IPS-NIHi11 (cell line): ENCODE results near the gene ZMIZ1.

ENCODE experiments used
- DNase-seq: peaks from one replicate; pipeline ENCODE4 v3.0.0; 2012; ENCODE audit warnings: mixed read lengths, low spot score

The ZMIZ1 gene

DNA sequence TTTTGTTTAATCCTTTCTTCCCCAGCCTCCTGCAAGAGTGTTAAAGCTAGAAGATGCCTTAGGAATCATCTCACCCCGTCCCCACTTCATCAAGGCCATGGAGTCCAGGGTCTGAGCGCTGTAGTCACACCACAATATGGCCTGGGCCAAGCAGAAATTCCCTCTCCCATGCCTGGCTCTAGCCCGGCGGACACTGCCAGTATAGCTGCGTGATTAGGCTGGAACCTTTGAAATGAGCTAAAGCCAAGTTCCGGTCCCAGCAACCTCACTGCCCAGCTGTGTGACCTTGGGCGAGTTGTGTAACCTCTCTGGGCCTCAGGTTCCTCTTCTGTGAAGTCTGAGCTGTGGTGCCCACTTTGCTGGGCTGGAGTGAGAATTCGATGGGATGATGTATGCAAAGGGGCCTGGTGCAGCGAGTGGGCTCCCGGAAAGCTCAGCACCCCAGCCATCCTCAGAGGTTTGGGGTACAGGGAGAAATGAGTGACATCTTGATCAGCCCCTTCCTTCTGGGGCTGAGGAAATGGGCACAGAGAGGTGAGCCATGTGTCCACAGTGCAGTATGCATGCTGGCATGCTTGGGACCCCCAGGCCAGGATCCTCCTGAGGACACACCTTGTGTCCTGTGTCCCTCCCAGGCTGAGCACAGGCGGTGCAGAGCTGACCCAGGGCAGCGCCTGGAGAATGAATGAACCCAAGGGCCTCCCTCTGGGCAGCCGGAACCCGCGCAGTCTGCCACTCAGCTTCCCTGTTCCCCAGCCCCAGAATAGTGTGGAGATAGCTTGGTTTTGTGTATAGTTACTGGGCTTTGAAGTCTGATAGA lies 118.6 kb downstream of the ZMIZ1 start:
- DNase-seq, result no peak

DNA sequence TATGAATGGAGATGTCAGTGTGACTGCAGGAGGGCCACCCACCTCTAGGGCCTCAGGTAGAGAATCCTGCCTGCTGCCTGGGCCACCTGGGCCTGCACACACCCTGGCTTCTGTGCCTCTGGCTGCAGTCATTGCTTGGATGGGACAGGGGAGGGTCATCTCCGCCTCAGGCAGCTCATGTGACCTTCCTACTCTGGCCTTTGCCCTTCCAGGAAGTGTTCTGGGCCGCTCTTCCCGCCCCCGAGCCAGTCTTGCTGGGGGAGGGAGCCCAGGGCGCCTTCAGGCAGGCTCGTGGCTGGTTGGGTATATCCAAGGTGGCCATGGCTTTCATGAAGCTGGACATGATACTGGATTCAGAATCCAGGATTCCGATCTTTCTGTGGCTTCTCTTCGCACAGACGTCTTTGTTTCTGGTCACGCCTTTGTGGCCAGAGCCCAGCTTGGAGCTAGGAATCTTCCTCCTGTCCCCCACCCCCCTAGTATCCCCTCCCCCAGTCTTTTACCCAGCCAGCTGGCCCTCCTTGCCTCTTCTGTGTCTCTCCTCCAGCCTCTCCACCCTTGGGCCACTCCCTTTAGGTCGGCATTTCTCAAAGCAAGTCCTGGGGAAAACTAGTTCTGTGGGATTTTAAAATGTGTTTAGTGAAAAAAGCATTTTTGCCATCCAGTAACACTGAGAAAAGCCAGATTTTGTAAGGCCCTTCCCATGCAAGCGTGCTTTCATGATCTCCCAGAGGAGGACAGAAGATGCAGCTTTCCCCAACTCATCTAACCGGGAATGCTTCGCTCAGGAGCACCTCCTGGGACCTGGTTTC lies 119.6 kb downstream of the ZMIZ1 start:
- DNase-seq, result no peak

DNA sequence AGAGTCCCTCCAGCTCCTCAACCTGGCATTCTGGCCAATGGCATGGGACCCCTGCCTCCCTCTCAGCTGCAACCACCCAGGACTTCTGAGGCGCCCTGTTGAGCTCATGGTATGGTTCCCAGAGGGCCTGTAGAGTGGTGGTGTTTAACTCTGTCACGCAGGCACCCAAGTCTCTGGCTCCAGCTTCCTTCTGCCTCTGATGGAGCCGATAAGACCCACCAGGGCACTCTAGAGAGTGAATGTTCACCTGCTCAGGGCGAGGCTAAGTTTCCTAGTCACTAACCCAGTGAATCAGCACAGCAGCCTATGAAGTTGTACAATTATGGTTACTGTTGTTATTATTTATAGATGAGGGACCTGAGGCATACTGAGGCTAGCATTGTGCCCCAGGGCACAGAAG lies 120.4 kb downstream of the ZMIZ1 start:
- DNase-seq, result no peak

DNA sequence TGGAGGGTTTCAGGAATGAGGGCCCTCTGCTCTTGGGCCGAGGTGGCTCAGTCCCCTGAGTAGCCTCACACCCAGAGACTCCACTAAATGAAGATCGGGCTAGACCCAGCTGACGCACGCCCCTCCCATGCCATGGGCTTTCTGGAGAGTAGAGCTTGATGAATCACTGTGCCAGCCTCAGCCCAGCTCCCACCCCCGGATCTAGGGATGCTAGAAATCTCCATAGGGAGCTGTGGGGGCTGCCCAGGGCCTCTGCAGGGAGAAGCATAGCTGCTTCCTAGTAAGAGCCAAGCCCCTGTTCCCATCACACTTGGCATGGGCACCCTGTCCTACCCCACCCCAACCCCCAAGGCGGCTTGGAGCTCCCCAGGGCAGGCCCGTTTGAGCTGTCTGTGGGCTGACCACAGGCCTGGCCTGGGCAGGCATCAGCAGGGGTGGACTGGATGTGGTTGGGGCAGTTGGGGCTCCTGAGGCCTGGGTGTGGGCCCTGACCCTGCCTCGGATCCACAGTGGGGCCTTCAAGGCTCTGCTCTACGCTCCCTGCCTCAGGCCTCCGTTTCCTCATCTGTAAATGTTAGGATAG lies 121.2 kb downstream of the ZMIZ1 start:
- DNase-seq, result no peak

DNA sequence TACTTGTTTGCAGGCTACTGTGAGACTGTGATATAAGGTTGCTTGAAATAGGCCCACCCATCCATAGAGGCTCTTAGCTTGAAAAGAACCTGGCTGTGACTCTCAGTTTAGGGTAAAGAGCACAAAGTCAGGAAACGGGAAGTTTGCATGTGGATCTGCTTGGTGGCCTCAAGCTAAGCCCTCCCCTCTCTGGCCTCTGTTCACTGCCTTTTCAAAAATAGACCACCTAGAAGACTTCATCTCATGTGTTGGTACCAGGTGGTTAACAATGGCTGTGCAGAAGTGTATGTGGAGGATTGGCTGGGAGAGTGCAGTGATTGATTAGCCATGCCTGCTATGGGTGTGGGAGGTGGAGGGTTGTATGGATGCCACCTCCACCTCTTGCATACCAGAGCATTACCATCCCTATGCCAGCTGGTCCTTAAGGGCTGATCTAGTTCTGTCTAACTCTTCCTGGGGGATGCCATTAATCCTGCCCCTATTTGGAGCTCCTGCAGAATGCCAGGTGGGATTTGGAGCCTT lies 122.0 kb downstream of the ZMIZ1 start:
- DNase-seq, result no peak

DNA sequence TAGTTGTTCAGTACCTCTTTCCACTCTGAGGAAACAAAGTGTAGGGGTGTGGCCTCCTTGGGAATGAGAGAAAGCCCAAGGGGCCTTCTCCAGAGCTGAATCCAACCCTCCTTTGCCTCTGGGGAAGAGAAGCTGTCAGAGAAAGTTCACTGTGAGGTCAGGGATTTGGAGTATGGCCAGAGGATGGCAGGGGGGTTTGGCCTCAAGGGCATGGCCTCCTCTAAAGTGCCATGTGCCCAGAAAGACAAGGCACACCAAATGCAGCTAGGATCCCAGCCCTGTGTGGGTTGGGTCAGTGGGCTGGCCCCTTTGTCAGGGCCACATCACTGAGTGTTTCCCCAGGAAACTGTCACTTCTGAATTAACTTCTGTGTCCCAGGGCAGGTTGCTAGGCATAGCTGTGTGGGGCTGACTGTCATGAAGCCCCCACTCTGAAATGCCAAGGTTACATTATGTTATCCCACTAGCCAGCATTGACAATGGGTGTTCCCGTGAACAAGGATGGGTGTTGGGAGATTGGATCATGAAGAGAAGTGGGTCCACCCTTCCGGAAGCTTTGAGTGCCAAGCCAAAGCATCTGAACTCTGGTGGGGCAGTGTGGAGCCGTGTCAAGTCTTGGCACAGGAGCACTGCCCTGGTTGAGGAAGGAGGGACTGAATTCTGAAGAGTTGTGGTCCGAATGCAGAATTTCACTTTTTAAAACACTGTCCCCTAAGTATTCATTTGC lies 123.3 kb downstream of the ZMIZ1 start:
- no peak for DNase-seq

DNA sequence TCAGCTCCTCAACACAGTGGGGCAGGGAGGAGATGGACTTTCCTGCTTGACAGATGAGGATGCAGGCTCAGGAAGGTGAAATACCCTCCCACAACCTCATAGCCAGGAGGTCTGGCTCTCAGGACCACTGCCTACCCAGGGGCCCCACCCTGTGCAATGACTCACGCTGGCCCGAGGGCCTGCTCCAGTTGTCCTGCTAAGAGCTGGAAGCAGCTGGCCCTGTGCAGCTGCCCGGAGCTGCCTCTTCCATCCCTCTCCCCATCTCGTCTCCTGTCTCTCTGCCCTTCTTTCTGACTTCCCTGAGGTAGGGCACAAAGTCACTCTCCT lies 123.9 kb downstream of the ZMIZ1 start:
- DNase-seq, result no peak

DNA sequence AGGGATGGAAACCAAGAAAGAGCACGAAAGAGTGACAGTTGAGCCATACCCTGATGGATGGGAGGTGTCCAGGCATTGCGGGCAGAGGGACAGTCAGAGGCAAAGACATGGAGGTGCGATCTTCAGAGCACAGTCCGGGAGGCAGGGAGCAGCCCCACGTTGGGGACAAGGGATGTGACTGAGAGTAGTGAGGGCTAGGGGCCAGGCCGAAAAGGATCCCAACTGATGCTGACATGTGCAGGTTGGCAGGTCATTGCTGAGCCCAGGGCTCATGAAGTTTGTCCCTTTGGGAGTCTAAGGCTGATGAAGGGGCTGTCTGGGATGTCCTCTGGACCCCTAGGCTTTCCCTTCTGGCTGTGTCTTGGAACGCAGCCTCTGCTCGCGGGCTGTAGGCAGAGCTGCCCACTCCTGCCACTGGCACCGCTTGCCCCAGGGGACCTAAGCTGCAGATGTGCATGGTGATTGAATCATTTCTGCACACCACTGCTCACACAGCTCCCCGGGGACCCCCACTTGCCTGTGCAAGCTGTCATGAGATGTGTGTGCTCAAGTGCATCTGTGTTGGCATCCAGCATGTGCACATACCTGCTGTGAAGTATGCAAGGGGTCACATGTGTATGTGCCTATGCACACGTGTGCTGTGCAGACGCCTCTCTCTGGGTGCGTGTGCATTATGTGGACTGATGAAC lies 125.1 kb downstream of the ZMIZ1 start:
- no peak for DNase-seq

DNA sequence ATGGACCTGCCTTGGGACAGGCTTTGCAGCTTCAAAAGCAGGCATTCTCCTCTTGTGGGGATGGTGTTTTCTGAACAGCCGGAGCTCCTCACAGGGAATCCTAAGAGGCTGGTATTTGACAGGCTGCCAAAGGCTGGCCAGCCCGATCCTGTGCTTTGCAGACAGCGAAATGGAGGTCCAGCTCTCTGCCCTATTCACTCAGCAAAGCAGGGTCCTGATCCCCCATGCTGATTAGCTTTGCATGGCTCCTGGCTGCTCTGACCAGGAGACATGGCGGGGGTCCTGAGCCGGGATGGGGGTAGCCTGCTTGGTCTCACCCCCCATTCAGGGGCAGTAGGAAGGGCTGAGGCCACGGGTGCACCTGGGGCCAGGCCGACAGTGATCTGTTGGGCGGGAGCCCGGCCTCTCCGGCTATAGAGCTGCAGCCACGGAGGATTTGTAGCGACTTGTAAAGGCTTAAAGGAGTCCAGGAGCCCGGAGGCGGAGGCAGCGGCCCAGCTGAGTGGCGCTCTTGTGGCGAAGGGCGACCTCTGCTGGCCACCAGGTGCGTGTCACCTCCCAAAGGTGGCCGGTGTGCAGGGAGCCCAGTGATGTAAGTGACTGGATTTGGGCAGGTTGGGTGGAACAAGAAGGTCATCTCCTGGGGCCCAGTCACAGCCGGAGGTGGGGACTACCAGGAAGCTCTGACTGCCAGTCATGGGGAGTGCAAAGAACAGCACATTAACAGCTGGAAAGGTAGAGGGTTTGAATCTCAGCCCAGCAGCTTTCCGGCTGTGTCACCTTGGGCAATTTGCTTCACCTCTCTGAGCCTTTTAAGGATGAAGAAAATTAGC lies 126.5 kb downstream of the ZMIZ1 start:
- DNase-seq, result peak; percentile 89

DNA sequence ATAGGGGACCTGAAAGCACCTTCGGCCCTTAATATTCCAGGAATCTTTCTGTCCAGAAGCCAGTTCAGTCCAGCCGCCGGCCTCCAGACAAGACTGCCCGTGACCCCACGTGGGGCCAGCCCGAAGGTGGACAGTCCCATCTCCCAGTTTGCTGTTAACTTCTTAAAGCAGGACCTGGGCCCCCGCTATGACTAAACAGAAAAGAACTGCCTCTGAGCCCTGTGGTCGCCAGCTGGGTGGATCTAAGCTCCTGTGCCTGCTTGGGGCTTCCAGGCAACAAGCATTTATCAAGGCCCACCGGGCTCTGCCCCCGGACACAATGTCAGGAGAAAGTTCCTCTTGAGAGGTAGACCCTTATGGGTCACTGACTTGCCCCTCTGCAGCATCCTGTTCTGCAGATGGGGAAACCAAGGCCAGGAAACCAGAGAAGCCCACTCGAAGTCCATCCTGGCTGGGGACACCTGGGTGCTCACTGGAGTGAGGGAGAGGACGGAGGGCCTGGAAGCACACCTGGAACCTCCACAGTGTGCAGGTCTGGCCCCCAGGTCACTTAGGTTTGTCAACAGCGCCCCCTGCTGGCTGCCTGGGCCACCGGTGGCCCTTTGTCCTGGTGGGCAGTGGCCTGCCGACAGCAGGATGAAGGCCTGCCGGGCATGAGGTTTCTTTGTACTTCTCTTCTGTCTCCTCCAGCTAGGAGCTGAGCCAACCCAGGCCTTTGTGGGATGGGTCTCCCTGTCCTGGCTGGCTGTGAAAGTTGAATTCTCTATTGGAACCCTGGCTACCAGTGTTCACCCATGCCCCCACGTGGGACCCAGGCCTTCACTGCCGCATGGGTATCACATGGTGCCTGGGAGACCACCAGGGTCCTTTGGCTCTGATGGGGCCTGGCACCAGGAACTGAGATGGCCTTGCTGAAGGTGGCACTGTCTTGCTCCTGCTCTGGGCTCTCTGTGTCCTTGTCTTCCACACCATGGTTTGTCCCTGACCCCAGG lies 128.0 kb downstream of the ZMIZ1 start:
- peak; percentile 91 for DNase-seq

DNA sequence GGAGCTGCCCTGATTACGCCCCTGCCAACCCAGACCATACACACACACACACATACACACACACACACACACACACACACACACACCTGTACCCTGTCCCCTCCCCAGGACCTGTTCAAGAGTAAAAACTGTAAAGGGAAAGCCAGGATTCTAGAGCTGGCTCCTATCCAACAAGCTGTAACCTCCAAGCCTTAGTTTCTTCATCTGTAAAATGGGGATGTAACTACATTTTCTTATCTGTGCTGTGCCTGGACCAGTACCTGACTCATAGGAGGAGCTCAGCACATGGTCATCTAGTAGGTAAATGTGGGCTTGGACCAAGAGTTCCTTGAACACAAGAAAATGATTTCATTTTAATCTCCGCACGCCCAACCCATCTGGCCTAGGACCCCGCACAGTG lies 128.8 kb downstream of the ZMIZ1 start:
- no peak for DNase-seq

DNA sequence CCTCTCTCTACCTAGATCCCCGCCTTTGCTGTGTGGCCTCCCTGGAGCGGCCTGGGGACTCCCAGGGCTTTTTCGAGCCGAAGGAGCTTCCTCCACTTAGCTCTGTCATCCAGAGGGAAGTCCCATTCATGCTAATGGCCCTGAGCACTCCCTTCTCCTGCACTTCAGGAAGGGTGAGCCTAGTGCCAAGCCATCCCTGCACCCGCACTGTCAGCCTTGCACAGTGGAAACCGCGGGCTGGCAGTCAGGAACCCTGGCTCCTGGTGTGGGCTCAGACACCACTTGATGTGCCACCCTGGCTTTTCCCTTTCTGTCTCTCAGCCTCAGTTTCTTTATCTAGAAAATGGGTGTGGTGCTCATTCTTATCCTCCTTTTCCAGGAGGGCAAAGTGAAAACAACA lies 131.6 kb downstream of the ZMIZ1 start:
- DNase-seq, result no peak

DNA sequence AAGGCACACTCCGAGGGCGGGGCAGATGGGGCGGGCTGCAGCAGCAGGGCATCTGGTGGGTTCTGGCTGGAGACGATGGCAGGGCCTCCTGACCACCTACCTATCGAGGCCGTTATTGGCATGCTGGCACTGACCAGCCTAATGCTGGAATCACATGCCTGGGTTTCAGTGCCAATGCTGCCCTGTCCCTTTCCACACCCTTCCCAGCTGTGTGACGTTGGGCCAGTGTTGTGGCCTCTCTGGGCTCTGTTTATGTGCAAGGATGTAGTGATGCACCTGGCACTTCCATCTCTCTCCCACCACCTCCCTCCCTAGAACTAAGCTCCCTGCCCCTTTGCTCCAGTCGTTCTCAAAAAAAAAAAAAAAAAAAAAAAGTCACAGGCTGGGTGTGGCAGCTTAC lies 132.9 kb downstream of the ZMIZ1 start:
- DNase-seq, result no peak

DNA sequence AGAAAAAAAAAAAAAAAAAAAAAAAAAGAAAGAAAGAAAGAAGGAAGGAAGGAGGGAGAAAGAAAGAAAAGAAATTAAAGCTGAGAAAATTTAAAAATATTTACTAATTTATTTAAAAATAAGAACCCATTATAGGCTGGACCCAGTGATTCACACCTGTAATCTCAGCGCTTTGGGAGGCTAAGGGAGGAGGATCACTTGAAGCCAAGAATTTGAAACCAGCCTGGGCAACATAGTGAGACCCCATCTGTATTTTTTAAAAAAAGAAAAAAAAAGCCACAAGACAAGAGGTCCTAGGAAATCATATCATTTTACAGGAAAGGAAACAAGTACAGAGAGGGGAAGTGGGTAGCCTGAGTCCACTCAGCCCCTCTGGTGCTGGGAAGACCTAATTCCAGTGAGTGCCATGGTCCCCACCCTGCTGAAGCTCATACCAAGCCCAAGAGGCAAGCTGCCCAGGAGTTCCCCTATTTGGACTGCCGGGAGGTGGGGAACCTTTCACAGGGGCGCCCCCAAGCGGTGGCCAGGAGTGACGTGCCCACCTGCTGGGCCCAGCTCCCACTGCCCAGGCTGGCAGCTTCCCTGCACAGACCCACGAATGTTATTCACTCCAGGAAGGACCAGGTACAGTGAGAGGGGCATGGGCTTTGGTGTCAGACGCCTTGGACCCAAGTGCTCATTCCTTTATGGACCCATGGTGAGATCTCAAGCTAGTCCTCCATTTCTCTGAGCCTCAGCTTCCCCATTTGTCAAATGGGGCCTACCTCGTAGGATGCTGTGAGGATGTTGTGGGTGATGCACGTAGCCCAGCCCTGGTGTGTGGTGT lies 133.6 kb downstream of the ZMIZ1 start:
- DNase-seq, result peak; percentile 70

DNA sequence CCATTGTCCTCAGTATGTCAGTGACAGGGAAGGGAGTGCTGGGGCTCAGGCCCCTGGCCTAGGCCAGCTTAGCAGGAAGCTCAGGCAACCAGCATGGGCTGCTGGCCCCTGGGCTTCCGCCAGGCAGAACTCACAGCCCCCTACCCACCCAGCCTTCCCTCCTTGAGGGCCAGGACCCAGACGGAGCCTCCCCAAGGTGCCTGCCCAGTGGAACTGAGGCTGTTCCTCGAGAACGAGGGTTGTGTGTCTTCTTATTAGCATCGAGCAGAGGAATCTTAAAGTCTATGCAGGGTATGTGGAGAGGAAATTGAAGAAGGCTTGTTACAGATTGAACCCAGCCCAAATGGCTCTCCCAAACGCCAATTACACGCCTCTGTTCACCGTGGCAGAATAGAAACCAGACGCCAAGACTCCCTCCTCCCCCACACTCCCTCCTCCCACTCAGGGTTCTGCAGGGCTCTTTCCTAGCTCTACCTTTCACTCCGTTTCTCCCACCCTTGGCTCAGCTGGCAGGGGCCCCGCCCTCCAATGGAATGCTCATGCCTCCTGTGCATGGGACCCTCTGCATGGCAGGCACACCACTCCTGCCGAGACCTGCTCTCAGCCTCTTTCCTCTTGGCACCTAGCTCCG lies 134.4 kb downstream of the ZMIZ1 start:
- DNase-seq, result no peak

DNA sequence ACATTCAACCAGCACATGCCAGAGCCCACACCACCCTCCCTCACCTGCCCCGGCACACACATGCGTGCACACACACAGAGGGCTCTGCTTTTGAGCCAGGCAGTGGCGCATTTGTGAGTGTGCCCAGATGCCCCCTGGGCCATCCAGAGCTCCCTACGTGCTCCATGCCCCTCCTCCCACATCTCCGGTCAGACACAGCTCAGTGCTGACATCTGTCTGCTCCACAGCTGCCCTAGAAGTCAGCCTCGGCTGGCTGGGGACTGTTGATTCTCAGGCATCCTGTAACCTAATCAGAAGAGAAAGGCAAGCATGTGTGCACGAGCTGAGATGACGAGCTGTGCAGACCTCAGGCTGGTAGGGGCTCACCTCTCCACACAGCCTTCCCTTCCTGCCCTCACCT lies 135.1 kb downstream of the ZMIZ1 start:
- DNase-seq, result no peak

DNA sequence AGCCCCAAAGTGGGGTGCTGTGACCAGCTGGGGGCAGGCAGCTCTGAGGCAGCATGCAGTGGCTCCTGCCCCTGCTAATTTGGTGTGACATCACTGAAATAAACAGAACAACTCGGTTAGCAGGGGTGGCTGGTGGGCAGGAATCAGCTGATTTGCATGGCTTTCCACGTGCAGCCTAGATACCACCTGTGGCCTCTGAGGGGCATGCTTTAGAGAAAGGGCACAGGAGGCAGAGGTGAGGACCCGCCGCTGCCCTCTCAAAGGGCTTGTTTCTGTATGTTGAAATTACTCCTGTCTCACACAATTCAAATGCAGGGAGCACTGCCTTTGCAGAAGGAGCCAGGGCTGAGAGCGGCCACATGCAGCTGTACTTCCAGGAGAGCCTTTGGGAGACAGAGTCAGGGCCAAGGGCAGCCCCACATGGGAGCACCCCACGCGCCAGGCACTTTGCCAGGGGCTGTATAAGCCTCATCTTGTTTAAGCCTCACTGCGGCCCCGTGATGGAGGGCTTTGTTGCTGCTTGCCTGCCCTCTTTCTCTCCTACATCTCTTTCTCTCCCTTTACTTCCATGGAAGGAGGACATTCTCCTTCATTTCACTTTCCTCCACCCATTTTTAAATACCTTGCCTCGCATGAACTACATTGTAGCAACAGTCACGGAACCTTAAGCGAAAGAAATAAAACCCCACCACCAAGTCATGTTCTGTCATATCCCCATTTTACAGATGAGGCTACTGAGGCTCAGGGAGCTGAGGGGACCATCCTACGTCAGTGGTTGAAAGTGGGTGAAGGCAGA lies 137.7 kb downstream of the ZMIZ1 start:
- no peak for DNase-seq

DNA sequence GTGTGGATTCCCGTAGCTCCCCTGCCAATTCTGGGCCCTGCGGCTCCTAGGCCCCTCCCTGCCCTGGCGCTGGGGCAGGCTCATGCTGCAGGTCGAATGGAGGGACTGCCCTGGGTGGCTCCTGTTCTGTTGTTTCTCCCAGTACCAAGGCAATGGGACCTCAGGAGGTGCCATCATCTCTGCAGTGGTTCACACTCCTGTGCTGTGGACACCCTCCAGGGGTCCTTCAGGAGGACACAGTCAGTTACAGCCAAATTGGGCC lies 138.3 kb downstream of the ZMIZ1 start:
- no peak for DNase-seq
